GM19463 (cell line): ENCODE results near the gene RCL1.
A peak's percentile ranks its signal among the peaks of the same experiment; 100 is the strongest.

Source experiments
- ATAC-seq: cut with Tn5 transposase; IDR thresholded peaks from one replicate; pipeline ENCODE4 v1.9.1; 2021; ENCODE audit warnings: mild to moderate bottlenecking, moderate library complexity; ENCODE audit not compliant: unreplicated experiment

Gene RCL1

DNA sequence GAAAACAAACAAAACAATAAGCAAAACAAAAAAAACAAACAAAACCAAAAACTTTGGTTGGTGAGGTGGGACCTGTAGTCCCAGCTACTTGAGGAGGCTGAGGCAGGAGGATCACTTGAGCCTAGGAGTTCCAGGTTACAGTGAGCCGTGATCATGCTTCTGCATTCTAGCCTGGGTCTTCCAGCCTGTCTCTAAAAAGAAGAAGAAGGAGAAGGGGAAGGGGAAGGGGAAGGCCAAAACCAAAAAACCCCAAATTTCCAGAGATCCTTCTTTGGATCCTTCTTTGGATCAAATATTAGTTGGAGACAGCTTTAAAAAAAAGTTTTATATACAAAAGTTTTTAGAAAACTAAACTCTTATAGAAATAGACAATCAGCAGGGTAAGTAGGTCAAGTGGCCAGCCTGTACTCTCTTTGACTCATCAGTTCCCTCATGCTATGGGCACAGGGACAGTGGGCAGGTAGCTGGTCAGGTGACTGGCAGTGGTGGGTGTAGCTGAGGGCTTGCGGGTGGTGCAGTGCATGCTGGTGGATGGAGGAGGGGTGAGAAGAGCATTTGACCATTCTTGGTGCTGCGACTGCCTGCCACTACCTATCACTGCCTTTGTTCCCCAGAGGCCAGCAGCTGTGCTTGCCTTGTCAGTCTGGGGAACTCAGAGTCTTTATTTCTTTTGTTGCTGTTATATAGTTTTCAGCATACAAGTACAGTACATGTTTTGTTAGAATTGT, 12.6 kb downstream of the RCL1 start:
- no peak for ATAC-seq

DNA sequence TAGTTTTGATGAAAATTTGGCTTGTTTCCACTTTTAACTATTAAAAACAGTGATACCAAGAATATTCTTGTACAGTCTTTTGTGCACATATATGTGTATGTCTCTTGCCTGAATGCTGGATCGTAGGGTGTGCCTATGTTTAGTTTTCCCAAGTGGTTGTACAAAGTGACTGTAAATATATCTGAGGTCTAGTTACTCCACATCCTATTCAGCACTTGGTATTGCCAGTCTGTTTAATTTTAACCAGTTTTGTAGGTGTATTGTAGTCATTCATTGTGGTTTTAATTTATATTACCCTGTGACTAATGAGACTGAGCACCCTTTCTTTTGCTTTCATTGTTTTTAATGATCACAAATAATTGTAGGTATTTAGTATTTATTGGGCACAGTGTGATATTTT, 17.8 kb downstream of the RCL1 start:
- ATAC-seq = no peak

DNA sequence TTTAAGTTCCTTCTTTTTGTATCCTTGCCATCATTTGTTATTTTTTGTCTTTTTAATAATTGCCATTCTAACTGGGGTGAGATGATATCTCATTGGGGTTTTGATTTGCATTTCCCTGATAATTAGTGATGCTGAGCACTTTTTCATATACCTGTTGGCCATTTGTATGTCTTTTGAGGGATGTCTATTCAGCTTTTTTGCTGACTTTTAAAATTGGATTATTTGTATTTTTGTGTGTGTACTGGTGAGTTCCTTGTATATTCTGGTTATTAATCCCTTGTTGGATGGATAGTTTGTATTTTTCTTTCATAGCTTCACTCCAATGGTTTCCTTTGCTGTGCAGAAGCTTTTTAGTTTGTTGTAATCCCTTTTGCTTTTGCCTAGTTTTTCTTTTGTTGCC, 19.1 kb downstream of the RCL1 start:
- no peak for ATAC-seq

DNA sequence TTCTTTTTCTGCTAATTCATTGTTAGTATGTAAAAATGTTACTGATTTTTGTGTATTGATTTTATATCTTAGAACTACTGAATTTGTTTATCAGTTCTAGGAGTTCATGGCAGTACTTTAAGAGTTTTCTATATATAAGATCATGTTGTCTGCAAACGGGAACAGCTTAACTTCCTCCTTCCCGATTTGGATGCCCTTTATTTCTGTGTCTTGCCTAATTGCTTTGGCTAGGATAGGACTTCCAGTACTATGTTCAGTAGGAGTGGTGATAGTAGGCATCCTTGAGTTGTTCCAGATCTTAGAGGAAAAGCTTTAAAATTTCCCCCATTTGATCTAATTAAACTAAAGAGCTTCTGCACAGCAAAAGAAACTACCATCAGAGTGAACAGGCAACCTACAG, 20.1 kb downstream of the RCL1 start:
- no peak for ATAC-seq

DNA sequence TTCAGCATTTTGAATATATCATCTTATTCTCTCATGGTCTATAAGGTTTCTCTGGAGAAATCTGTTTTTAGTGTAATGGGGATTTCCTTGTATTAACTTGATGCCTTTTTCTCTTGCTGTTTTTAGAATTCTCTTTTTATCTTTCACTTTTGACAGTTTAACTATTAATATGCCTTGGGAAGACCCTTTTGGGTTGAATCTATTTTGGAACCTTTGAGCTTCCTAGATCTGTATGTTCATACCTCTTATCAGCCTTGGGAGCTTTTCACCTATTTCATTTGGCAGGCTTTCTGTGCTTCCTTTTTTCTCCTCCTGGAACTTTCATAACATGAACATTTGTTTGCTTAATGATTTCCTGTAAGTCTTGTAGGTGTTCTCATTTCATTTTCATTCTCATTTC, 22.2 kb downstream of the RCL1 start:
- peak; percentile 78 for ATAC-seq

DNA sequence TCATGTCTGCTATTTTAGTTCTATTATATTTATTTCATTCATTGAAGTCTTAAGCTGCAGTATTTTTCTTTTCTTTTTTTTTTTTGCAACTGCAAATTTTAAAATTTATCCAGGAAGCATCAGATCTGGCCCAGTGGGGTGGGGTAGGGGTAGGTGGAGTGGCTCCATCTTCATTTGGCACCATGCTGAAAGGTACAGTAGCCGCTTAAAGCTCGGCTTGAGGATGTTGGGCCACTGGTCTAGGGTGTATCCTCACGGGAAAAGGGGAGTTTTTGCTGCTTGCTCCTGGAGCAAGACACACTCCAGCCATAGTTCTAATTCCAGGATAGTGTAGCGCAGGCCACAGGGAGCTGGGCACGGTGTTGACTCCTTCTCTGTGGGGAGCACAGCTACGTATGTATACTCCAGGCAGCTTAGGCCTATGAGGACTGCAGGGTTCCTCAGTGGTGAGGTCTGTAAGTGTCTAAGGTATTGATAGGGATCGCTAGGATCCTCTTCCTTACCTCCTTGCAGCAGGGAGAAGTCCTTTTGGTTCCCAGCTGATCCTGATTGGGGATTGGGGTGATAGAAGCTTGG, 22.7 kb downstream of the RCL1 start:
- ATAC-seq = peak; percentile 32

DNA sequence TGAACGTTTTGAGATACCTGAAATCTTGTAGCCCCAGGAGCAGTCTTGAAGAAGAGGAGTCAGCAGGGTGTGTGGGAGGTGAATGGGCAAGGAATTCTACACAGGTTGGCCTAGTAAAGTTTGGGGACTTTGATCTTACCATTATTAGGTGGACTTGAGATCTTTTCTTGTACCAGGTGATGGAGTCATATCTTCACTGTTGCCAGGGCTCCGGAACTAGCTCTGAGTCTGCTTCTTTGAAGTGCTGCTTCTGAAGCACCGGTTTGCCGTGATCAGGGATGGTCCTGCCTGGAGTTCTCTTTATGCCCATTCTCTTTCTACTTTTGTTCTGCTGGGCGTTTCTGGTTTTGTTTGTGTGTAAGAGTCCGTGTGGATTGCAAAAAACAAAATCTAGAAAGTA, 27.4 kb downstream of the RCL1 start:
- ATAC-seq = no peak

DNA sequence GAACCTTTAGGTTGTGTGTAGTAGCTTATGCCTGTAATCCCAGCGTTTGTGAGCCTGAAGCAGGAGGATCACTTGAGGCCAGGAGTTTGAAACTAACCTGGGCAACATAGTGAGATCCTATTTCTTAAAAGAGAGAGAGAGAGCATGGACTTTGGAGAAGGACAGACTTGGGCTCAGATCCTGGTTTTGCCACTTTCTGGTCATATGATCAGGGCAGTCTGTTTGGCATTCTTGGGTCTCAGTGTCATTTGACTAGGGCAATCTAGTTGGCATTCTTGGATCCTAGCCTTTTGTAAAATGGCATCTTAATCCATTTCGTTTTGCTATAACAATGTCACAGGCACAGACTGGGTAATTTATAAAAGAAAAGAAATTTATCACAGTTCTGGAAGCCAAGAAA, 28.4 kb downstream of the RCL1 start:
- no peak for ATAC-seq

DNA sequence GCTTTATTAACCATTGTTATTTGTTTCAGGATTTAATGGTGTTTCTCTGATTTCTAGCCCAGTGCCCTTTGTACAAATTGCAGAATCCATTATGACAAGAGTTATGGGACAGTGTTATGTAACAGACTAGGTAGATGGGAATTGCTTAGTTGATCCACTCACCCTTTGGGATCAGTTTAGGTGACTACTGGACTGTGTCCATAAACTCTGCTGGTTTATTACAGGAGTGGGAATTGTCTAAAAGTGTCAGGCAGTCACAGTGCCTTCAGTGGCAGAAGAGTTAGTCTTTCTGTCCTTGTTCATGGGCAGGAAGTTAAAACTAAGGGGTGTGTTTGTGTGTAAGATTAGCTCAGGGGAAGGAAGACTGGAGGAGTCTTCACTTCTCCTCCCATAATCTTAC, 29.3 kb downstream of the RCL1 start:
- ATAC-seq = no peak

DNA sequence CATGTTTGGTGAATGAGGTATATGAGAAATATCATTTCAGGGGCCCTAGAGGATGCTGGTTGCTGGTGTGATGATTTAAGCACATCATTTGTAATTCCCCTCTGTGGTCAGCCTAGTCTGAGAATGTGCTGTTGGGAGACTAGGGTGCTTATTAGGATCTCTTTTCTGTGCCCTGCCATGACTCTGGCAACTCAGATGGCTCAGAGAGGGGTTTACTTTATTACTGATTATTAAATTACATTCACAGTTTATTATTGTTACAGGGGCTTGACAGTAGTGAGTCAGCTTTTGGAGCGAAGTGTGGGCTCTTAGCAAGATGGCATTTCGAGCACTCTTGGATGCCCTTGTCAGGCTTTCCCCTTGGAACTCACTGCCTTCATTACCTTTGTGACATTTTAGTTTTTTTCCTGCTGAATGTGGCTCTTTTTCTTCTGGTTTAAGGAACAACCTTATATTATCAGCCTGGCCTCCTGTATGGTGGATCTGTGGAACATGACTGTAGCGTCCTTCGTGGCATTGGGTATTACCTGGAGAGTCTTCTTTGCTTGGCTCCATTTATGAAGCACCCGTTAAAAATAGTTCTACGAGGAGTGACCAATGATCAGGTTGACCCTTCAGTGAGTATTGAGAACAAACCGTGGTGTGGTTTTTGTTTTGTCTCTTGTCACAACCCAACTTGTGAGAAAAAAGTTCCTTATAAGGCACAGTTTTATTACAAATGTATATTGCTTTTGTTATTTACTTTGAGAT, 33.8 kb downstream of the RCL1 start:
- ATAC-seq = no peak

DNA sequence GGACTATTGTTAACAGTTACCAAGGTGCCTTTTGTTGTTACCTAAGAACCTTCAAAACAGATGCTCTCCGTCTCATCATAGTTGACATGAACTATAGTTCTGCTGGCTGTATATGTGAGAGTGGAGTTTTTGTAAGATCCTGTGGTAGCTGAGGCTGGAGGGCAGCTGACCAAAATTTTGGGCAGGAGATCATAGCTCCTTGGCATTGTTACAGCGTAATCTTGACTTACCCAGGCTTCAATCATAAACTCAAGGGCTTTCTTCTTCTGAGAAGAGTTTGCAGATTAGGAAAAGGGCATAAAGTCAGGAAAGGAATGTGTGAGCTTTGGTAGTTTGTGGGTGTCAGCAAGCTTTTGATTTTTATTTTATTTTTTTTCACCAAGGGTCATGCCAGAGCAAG, 34.5 kb downstream of the RCL1 start:
- ATAC-seq = no peak

DNA sequence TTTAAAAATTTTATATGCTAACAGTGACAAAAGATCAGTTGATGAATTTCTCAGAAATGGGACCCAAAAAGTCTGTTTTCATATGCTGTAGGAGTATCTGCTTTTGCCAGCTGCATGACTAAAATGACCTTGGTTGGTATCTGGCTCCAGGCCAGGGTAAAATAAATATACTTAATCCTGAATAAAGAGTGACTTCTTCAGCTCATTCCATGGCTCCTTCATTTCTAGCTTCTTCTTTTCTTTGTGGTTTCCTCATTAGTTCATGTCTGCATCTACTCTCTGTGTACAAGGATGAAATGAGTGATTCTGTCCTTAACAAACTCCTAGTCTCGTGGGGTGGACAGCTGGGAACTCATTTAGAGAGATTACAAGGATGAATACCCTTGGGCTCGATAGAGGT, 36.0 kb downstream of the RCL1 start:
- no peak for ATAC-seq

DNA sequence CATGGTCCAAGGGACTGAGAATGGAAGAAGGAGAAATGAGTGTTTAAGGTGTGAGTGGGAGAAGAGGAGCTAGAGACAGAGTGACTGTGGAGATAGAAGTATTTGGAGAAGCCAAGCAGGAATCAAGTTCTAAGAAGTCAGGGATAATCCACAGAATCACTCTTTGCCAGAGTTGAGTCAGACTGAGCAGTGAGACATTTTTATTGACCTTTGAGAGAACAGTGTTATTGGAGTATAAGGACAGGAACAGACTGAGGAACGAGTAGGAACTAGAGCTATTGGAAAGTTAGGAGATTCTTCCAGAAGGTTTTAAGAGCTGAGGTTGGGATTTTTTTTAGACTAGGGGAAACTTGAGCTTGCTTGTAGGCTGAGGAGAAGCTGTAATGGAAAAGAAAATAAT, 37.2 kb downstream of the RCL1 start:
- ATAC-seq = no peak

DNA sequence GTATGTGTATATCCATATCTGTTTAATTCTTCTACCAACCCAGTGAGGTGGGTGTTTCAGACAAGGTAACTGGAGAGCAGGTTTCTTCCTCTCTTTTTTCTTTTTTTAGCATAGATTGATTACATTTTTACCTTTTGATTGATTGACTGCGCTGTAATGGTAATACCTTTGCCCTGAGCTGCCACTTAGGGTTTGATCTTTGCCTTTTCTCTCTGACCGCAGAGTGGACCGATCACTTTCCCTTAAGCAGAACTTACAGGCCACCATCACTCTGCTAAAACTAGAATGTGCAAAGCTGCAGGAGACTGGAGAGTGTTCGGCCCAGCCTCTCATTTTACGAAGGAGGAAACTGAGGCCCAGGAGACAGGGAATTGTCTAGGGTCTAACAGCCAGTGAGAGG, 38.0 kb downstream of the RCL1 start:
- no peak for ATAC-seq

DNA sequence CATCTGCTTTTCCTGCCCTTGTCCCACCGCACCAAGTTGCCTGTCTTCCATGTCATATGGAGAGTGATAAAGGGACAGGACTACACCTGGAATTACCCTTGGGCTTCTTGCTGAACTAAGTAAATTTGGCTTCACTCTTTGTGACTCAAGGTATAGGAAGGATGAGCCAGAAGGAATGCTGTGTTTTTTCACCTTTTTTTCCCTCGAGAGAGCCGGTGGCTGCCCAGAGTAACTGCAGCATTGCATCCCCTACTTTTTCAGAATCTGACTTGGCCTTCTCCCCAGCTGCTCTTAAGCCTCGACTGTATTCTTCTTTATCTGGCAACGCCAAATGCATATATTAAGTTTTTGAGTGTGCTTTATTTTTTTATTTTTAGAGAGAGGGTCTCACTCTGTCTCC, 38.4 kb downstream of the RCL1 start:
- ATAC-seq = no peak

DNA sequence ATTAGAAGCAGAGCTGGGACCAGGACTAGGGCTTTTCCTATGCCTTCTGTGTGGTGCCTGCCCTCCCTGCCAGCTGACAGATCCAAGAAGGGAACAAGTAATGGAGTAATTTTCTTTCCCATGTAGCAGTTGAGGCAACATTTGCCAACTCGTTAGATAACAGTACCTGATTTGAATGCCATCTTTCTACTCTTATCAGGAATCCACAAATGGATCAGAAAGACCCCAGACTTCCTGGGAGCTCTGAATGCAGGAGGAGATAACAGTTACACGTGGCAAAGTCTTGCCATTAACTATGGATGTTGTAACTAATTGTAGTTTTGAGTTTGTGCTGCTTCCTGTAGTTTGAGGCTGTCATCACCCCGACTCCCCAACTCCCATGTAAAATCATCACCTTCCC, 39.2 kb downstream of the RCL1 start:
- no peak for ATAC-seq

DNA sequence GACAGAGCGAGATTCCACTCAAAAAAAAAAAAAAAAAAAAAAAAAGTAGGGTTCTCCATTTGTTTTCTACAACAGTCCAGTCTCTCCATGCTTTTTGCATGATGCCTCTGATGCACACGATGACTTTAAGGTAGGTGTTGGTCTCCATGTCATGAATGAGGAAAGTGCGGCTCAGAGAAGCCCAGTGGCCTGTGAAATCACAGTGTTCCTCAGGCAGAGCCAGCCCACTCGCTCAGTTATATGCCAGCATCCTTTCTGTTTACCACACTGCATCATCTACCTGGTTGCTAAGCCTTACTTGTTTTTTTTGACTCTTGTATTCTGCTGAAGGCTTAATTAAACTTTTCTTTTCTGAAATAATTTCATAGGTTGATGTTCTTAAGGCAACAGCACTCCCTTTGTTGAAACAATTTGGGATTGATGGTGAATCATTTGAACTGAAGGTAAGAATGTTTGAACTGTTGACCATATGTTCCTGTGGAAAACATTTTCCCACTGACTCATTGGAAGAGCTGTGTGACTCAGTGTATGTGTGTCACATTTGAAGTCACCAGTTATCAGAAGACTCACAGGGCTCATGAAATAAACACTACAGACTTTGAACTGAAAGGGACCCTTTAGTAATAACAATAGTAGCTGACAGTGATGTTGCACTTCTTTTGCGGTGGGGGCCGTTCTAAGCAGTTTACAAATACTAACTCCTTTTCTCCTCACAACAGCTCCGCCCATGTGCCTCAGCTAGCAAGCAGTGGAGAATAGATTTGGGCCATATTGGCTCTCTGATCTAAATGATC, 40.2 kb downstream of the RCL1 start:
- no peak for ATAC-seq

DNA sequence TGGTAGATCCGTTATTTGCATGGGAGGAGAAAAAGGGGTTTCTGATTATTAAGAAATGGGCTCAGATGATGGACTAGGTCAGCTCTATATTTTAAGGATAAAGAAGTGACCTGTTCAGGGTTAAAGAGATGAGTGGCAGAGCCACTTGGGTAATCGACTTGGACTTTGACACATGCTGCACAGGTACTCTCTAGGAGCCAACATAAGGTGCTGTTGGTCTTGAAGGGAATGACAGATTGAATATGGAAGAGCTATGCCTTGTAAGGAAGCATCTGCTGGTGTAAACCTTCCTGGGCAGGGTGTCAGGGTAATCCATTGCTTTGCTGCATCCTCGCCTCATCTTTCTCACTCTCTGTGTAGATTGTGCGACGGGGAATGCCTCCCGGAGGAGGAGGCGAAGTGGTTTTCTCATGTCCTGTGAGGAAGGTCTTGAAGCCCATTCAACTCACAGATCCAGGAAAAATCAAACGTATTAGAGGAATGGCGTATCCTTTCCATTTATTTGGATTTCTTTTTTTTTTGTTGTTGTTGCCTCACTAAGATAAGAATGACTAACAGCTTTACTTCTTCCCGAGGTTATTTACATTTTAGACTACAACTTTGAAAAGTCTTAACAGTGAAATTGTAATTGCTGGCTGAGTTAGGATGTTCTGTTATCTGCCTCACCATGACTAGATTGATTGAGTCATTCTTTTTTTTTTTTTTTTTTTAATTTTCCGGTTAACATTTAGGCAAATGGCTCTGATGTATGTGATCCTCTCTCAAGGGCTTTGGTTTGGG, 41.2 kb downstream of the RCL1 start:
- no peak for ATAC-seq

DNA sequence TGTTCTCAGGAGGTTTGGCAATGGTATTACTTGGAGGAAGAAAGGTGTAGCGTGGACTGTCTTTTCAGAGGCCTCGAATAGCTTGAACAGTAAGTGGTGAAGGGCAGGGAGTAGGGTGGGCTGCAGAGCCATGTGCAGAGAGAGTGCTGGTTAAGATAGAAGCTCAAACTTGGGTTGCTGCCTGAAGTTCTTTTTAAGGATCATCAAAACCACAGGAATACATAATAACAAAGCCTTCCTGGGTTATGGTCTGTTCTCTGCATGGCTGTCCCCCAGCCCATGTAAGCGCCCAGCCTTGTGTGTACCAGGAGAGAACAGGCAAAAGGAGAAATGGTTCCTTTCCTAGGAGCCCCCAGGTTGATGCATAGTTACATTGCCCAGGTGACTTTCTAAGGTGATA, 43.9 kb downstream of the RCL1 start:
- ATAC-seq = no peak

DNA sequence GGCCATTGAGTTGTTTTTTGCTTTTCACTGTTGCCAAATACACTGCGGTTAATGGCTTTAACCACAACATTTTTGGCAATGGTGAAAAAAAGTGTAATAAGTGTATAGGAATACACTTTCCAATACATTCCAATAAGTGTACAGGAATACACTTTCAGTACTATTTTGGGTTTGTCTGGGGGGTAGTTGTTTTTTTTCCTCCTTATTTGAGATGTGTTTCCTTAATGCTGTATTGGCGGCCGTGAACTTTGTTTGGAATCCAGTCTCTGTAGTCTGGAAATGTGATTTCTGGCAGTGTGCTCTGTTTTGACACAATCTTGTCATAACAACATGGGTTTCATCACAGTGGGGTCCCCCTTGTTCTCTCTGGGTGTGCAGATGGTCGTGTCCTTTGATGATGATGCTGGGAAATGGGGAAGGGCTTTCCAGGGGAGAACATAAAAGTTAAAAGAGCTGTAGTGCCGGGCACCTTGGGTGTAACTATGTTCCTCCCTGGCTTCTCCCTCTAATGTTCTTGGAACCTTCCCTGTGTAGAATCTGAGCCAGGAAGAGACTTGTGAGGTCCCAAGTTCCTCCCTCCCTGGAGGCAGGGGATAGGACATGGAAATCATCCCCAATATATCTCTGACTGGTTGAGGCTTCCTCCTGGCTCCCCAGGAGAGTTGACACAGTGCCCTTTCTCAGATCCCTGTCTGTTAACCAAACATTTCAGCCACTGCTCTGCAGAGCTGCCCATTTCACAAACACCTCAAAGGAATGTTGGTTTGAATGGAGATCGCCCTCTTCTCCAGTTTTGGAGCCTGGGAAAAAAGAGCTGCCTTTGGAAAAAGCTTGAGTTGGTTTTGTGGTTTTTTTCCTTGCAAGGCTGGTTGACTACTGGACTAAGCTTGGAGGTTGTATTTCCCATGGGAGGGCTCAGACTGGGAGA, 44.8 kb downstream of the RCL1 start:
- ATAC-seq = no peak
